Ascending aorta (tissue), 2 donors: ENCODE data around the gene RAD51B. TPM values are rescaled to one million over a fixed set of nuclear protein-coding genes. Genes with fewer than 3 reads are reported as not detected.

Source experiments
- DNase-seq, 2 donors: peaks; one replicate each; pipeline ENCODE4 v3.0.0-alpha.2; 2019; ENCODE audit warnings: low spot score in 2 of 2
- H3K27ac ChIP-seq, 2 donors: fragments of 200-600 bp; sonication (generic); one replicate each; pipeline ENCODE4 v1.5.1; 2016 to 2017; ENCODE audit warnings: mild to moderate bottlenecking in 1 of 2
- H3K27me3 ChIP-seq: fragments of 200-600 bp; sonication (generic); one replicate; pipeline ENCODE4 v1.5.1; 2017
- H3K36me3 ChIP-seq, 2 donors: fragments of 200-600 bp; sonication (generic); one replicate each; pipeline ENCODE4 v1.5.1; 2016
- H3K4me1 ChIP-seq, 2 donors: fragments of 200-600 bp; sonication (generic); one replicate each; pipeline ENCODE4 v1.5.1; 2016 to 2017; ENCODE audit warnings: mild to moderate bottlenecking in 1 of 2
- H3K4me3 ChIP-seq, 2 donors: fragments of 200-600 bp; sonication (generic); one replicate each; pipeline ENCODE4 v1.5.1; 2016 to 2017; ENCODE audit warnings: mild to moderate bottlenecking in 1 of 2
- H3K9me3 ChIP-seq, 2 donors: fragments of 200-600 bp; sonication (generic); one replicate each; pipeline ENCODE4 v1.5.1; 2016
- intact Hi-C: fragments of 100-400 bp; cut with DNase I; formaldehyde crosslinking; loops from one replicate; pipeline ENCODE4 v1.15.1; 2023
- total RNA-seq: library from RNA; depleted of rRNA; stranded (reverse); fragments of >200 nt; gene quantifications from one replicate; pipeline ENCODE4 v1.1.0, GENCODE V29; 2016
- TF ChIP-seq, protein P1 (sequence below), 3 experiments: fragments of 200-600 bp in 2 of 3; fragments of 450-650 bp in 1 of 3; sonication (generic) in 2 of 3; IDR thresholded peaks; one replicate each; pipeline ENCODE4 v1.5.1; 2016 to 2019; ENCODE audit warnings: antibody characterized with exemption in 3 of 3, mild to moderate bottlenecking in 1 of 3, moderate library complexity in 1 of 3

RAD51B gene
- total RNA-seq, 1 donor from 2014 or later, result not detected

DNA sequence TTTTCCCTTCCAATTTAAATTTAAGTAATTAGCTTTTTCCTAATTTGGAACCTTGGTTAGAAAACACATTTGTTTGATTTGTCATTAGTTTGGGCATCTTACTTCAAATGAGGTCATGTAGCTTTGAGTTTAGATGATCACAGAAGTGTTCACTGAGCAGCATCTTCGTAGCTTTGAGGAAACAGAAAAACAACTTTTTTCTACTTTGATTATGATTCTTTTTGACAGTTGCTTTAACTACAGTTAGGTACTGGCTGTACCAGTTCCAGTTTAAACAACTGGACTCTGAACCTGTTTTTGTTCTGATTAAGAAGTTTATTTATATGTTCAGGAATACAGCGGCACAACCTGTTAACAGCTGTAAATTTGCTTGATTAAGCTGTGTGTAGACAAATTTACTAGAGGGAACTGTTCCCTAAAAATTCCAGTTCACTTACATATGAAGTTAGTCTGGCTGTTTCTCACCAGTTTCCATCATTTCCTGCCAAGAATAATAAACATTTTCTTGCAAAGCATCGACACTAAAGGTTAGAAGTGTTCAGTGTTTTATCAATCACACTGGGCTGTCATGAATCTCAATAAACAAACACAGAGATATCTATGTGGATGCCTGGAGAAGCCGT, 191.9 kb downstream of the RAD51B start:
- Histone ChIP-seq H3K27ac (peak overlapping the region; percentile 29 to 34), H3K9me3 (no peaks in the 10 kb centered on the region), H3K36me3 (no peaks in the 10 kb centered on the region), H3K4me1 (peaks cover 3 to 5% of the 10 kb centered on the region in 2 donors), H3K27me3 (no peaks in the 10 kb centered on the region), H3K4me3 (peak overlapping the region; percentile 2 to 11)
- TF ChIP-seq, protein P1, sequence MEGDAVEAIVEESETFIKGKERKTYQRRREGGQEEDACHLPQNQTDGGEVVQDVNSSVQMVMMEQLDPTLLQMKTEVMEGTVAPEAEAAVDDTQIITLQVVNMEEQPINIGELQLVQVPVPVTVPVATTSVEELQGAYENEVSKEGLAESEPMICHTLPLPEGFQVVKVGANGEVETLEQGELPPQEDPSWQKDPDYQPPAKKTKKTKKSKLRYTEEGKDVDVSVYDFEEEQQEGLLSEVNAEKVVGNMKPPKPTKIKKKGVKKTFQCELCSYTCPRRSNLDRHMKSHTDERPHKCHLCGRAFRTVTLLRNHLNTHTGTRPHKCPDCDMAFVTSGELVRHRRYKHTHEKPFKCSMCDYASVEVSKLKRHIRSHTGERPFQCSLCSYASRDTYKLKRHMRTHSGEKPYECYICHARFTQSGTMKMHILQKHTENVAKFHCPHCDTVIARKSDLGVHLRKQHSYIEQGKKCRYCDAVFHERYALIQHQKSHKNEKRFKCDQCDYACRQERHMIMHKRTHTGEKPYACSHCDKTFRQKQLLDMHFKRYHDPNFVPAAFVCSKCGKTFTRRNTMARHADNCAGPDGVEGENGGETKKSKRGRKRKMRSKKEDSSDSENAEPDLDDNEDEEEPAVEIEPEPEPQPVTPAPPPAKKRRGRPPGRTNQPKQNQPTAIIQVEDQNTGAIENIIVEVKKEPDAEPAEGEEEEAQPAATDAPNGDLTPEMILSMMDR (IDR thresholded peaks at IDR 0.05), result no peak
- intact Hi-C loops, result no loop called here
- no peak for DNase-seq

DNA sequence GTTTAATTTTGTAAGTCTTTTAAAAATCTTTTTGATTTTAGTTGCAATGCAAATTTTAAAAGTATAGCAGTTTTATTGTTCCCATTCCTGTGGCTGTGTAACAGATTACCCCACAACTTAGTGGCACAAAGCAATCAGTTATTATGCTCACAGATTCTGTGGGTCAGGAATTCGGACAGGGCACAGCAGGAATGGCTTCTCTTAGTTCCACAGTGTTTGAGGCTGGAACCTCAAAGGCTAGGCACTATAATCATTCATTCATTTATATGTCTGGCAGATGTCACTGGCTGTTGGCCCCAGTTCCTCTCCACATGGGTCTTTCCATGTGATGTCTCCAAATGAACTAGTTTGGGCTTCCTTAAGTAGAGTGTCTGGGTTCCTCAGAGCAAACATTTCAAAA, 193.3 kb downstream of the RAD51B start:
- TF ChIP-seq, protein P1 (IDR thresholded peaks at IDR 0.05), result no peak
- no peaks in the 10 kb centered on the region for H3K36me3 ChIP-seq
- H3K4me3 ChIP-seq, result no peak overlapping the region
- H3K4me1 ChIP-seq, result peaks cover 3 to 5% of the 10 kb centered on the region in 2 donors
- intact Hi-C loops, result no loop called here
- H3K27me3 ChIP-seq, result no peaks in the 10 kb centered on the region
- peak overlapping the region in 1 of 2 donors; percentile 11 for H3K27ac ChIP-seq
- H3K9me3 ChIP-seq, result no peaks in the 10 kb centered on the region
- DNase-seq, result no peak

DNA sequence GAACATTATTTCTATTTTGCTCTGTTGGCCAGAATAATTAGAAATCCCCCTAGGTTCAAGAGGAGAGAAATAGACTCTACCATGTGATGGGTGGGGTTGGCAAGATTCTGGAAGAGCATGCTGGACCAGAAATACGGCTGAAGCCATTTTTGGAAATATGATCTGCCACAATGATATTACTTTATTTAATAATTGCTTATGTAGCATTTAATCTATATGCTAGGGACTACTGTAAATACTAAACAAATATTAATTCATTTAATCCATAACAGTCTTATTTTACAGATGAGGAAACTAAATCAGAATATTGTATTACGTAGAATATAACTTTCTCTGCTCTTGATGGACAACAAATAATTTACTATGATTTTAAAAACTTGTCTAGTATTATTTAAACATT, 193.7 kb downstream of the RAD51B start:
- no peak for DNase-seq
- H3K27me3 ChIP-seq, result no peaks in the 10 kb centered on the region
- no peak overlapping the region for H3K4me3 ChIP-seq
- H3K27ac ChIP-seq, result no peak overlapping the region
- TF ChIP-seq, protein P1 (IDR thresholded peaks at IDR 0.05), result no peak
- H3K9me3 ChIP-seq, result no peaks in the 10 kb centered on the region
- intact Hi-C loops, result no loop called here
- peaks cover 3 to 5% of the 10 kb centered on the region in 2 donors for H3K4me1 ChIP-seq
- no peaks in the 10 kb centered on the region for H3K36me3 ChIP-seq

DNA sequence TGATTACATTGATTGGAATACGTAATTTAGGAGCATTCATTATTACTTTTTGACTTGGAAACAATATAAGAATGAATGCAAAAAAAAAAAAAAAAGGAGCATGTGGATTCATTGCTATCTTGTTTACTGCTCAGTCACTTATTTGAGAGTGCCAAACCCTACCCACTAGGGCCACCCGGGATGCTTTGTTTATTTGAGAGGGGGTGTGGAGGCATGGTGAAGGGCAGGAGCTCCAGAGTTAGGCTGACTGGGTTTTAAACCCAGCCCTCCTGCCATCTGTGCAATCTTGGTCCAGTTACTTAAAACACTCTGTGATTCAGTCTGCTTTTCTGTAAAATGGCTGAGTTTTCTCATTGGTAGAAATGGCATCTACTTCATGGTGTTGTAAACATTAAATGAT, 195.2 kb downstream of the RAD51B start:
- Histone ChIP-seq H3K27me3 (no peaks in the 10 kb centered on the region), H3K9me3 (no peaks in the 10 kb centered on the region), H3K36me3 (no peaks in the 10 kb centered on the region), H3K4me3 (no peak overlapping the region), H3K4me1 (peaks cover 3 to 5% of the 10 kb centered on the region in 2 donors), H3K27ac (no peak overlapping the region)
- DNase-seq, result no peak
- intact Hi-C loops, result no loop called here
- TF ChIP-seq, protein P1 (IDR thresholded peaks at IDR 0.05), result no peak

DNA sequence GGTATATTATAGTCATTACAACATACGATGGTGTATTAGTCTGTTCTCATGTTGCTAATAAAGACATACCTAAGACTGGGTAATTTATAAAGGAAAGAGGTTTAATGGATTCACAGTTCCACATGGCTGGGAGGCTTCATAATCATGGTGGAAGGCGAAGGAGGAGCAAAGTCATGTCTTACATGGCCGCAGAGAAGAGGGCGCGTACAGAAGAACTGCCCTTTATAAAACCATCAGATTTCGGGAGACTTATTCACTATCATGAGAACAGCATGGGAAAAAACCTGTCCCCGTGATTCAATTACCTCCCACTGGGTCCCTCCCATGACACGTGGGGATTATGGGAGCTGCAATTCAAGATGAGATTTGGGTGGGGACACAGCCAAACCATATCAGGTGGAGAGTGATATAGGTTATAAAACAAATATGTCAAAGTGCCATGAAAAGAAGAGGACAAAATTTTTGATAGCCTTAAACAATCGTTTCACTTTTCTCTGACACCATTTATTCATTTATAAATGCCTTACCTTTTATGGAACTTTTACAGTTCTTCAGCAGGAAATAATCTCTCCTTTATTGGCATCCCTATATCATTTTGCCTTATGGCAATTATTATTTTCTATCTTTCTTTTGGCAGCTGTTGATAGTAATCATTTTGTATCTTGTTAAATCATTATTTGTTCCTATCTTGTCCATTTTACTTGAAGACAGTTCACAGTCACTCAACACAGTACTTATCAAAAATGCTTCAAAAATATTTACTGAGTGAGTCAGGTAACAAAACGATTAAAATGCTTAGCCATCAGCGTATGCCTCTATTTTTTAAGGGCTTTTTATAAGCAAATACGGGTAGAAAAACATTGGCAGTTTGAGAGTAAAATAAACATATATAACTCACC, 196.0 kb downstream of the RAD51B start:
- no peak overlapping the region for H3K4me3 ChIP-seq
- no peaks in the 10 kb centered on the region for H3K36me3 ChIP-seq
- no peaks in the 10 kb centered on the region for H3K9me3 ChIP-seq
- peaks cover 3 to 5% of the 10 kb centered on the region in 2 donors for H3K4me1 ChIP-seq
- intact Hi-C loops, result no loop called here
- TF ChIP-seq, protein P1 (IDR thresholded peaks at IDR 0.05), result no peak
- no peak for DNase-seq
- no peak overlapping the region for H3K27ac ChIP-seq
- H3K27me3 ChIP-seq, result no peaks in the 10 kb centered on the region
